Tibial artery (tissue), 4 donors: ENCODE measurements around the gene CCDC180.

ENCODE experiments used
- DNase-seq, 2 donors: peaks; one replicate each; pipeline ENCODE4 v3.0.0-alpha.2; 2019
- H3K27ac ChIP-seq, 2 donors: fragments of 200-600 bp; sonication (generic) in 1 of 2; 1 replicate in 1 of 2; 2 replicates in 1 of 2; pipeline ENCODE4 v1.5.1; 2018 to 2019; ENCODE audit warnings: mild to moderate bottlenecking in 1 of 2
- H3K27me3 ChIP-seq, 2 donors: fragments of 200-600 bp; sonication (generic) in 1 of 2; one replicate each; pipeline versions ENCODE4 v1.5.1 to v1.6.0; 2016 to 2019
- H3K36me3 ChIP-seq, 3 donors: fragments of 200-600 bp; sonication (generic) in 2 of 3; one replicate each; pipeline ENCODE4 v1.5.1; 2016 to 2019; ENCODE audit warnings: mild to moderate bottlenecking in 2 of 3
- H3K4me1 ChIP-seq, 4 donors: fragments of 200-600 bp; sonication (generic) in 2 of 4; 1 replicate in 3 of 4; 2 replicates in 1 of 4; pipeline ENCODE4 v1.5.1; 2016 to 2019
- H3K4me3 ChIP-seq, 2 donors: fragments of 200-600 bp; sonication (generic) in 1 of 2; 1 replicate in 1 of 2; 2 replicates in 1 of 2; pipeline ENCODE4 v1.5.1; 2018 to 2019; ENCODE audit warnings: mild to moderate bottlenecking in 2 of 2
- H3K9me3 ChIP-seq, 3 donors: fragments of 200-600 bp; sonication (generic) in 1 of 3; one replicate each; pipeline ENCODE4 v1.5.1; 2016 to 2019
- intact Hi-C: fragments of 100-400 bp; cut with DNase I; formaldehyde crosslinking; loops from one replicate; pipeline ENCODE4 v1.15.0; 2023; ENCODE audit warnings: low total_unique reads
- TF ChIP-seq, protein P1 (sequence below), 2 experiments: fragments of 200-600 bp in 1 of 2; fragments of 450-650 bp in 1 of 2; IDR thresholded peaks; one replicate each; pipeline ENCODE4 v1.5.1; 2017 to 2019; ENCODE audit warnings: antibody characterized with exemption in 2 of 2, mild to moderate bottlenecking in 1 of 2, moderate library complexity in 1 of 2

CCDC180 gene

GRCh38 chr9:97348871-97349270 is 41.4 kb downstream of the CCDC180 start:
- Histone ChIP-seq H3K9me3 (no peaks in the 10 kb centered on the region), H3K4me3 (no peak overlapping the region), H3K36me3 (peaks cover 0 to 47% (median 14%) of the 10 kb centered on the region in 3 donors), H3K27ac (no peak overlapping the region), H3K27me3 (no peaks in the 10 kb centered on the region), H3K4me1 (no peaks in the 10 kb centered on the region)
- TF ChIP-seq, protein P1, sequence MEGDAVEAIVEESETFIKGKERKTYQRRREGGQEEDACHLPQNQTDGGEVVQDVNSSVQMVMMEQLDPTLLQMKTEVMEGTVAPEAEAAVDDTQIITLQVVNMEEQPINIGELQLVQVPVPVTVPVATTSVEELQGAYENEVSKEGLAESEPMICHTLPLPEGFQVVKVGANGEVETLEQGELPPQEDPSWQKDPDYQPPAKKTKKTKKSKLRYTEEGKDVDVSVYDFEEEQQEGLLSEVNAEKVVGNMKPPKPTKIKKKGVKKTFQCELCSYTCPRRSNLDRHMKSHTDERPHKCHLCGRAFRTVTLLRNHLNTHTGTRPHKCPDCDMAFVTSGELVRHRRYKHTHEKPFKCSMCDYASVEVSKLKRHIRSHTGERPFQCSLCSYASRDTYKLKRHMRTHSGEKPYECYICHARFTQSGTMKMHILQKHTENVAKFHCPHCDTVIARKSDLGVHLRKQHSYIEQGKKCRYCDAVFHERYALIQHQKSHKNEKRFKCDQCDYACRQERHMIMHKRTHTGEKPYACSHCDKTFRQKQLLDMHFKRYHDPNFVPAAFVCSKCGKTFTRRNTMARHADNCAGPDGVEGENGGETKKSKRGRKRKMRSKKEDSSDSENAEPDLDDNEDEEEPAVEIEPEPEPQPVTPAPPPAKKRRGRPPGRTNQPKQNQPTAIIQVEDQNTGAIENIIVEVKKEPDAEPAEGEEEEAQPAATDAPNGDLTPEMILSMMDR (IDR thresholded peaks at IDR 0.05) = no peak
- intact Hi-C loops = no loop called here
- no peak for DNase-seq

DNA sequence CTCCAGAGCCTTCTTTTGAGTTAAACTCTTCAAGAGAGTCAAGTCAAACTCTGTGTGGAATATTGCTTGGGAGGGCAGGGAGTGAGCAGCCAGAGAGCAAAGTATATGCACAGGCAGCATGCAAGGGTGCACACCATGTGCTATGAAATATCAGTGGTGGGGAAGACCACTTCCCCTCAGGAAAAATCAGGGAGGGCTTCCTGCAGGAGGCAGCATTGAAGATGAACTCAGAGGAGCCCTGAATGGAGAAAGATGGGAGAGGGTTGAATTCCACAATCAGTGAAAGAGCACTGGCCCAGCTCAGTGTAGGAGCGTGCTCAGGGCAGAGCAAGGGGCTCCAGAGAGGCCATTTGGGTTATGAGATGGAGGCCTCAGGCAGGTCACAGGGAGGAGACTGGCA is 41.9 kb downstream of the CCDC180 start:
- peaks cover 0 to 46% (median 9%) of the 10 kb centered on the region in 3 donors for H3K36me3 ChIP-seq
- TF ChIP-seq, protein P1 (IDR thresholded peaks at IDR 0.05) = no peak
- no peaks in the 10 kb centered on the region for H3K27me3 ChIP-seq
- DNase-seq = no peak
- no peak overlapping the region for H3K27ac ChIP-seq
- no peak overlapping the region for H3K4me3 ChIP-seq
- H3K4me1 ChIP-seq = no peaks in the 10 kb centered on the region
- no peaks in the 10 kb centered on the region for H3K9me3 ChIP-seq
- intact Hi-C loops = no loop called here

DNA sequence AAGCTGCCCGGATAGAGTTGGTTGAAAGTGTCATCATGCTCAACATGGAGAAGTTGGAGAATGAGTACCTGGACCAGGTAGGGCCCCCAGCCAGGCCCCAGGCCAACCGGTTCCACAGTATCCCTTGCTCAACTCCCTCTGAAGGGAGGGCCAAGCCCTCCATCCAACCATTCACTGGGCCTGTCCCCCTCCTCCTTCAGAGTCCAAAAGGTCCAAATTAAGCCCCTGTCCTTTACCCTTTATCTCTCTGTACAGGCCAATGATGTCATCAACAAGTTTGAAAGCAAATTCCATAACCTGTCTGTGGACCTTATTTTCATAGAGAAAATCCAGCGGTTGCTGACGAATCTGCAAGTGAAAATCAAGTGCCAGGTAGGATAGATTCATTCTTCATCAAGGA is 47.2 kb downstream of the CCDC180 start:
- Histone ChIP-seq H3K27ac (no peak overlapping the region), H3K4me1 (no peaks in the 10 kb centered on the region), H3K4me3 (no peak overlapping the region), H3K36me3 (peaks cover 6 to 46% (median 20%) of the 10 kb centered on the region in 3 donors), H3K27me3 (no peaks in the 10 kb centered on the region), H3K9me3 (no peaks in the 10 kb centered on the region)
- intact Hi-C loops = no loop called here
- TF ChIP-seq, protein P1 (IDR thresholded peaks at IDR 0.05) = no peak
- no peak for DNase-seq

DNA sequence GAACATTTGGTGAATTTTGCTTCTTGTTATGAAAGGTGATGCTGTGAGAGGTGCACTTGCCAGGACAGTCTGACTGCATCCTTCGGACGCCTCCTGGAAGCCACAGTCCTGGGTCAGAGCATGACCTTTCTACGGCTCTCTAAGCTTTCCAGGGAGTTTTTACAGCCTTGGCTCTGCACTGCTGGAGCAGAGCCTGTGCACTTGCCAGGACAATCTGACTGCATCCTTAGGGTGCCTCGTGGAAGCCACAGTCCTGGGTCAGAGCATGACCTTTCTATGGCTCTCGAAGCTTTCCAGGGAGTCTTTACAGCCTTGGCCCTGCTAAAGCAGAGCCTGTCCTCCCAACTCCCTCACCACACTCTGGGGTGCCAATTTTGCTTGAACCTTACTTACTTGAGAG is 49.6 kb downstream of the CCDC180 start:
- H3K27ac ChIP-seq = no peak overlapping the region
- intact Hi-C loops = no loop called here
- H3K4me3 ChIP-seq = no peak overlapping the region
- TF ChIP-seq, protein P1 (IDR thresholded peaks at IDR 0.05) = no peak
- peaks cover 19 to 62% (median 20%) of the 10 kb centered on the region in 3 donors for H3K36me3 ChIP-seq
- DNase-seq = no peak
- no peaks in the 10 kb centered on the region for H3K4me1 ChIP-seq
- H3K9me3 ChIP-seq = no peaks in the 10 kb centered on the region
- H3K27me3 ChIP-seq = no peaks in the 10 kb centered on the region
